WTC11 (cell line): ENCODE measurements around the gene KRTAP21-1.

Experiments used
- ESRRA ChIP-seq: sonication (generic); formaldehyde crosslinking; IDR thresholded peaks from 2 replicates; pipeline ENCODE4 v1.8.1; 2022; ENCODE audit warnings: mild to moderate bottlenecking, missing genetic modification reagents, borderline replicate concordance
- PRRX2 ChIP-seq: fragments of 250-450 bp; sonication (Bioruptor Pico); IDR thresholded peaks from 2 replicates; pipeline ENCODE4 v1.8.0; 2021; ENCODE audit warnings: mild to moderate bottlenecking
- ZBTB21 ChIP-seq: sonication (generic); formaldehyde crosslinking; IDR thresholded peaks from 2 replicates; pipeline ENCODE4 v1.8.1; 2023; ENCODE audit warnings: mild to moderate bottlenecking, missing genetic modification reagents, borderline replicate concordance
- TF ChIP-seq, protein P1 (sequence below): sonication (generic); formaldehyde crosslinking; IDR thresholded peaks from 2 replicates; pipeline ENCODE4 v1.8.1; 2023; ENCODE audit warnings: mild to moderate bottlenecking, moderate library complexity, missing genetic modification reagents
- TF ChIP-seq, protein P2 (sequence below): sonication (generic); formaldehyde crosslinking; IDR thresholded peaks from 2 replicates; pipeline ENCODE4 v1.8.0; 2022; ENCODE audit warnings: missing genetic modification reagents
- TF ChIP-seq, protein P3 (sequence below): fragments of 200-600 bp; IDR thresholded peaks from 2 replicates; pipeline ENCODE4 v1.8.0; 2022; ENCODE audit warnings: antibody characterized with exemption
- TF ChIP-seq, protein P4 (sequence below): sonication (generic); formaldehyde crosslinking; IDR thresholded peaks from 2 replicates; pipeline ENCODE4 v1.8.0; 2022; ENCODE audit warnings: mild to moderate bottlenecking, missing genetic modification reagents
- TF ChIP-seq, protein P5 (sequence below): sonication (generic); formaldehyde crosslinking; conservative IDR thresholded peaks from 2 replicates; pipeline ENCODE4 v1.8.1; 2022; ENCODE audit warnings: mild to moderate bottlenecking, missing genetic modification reagents

DNA sequence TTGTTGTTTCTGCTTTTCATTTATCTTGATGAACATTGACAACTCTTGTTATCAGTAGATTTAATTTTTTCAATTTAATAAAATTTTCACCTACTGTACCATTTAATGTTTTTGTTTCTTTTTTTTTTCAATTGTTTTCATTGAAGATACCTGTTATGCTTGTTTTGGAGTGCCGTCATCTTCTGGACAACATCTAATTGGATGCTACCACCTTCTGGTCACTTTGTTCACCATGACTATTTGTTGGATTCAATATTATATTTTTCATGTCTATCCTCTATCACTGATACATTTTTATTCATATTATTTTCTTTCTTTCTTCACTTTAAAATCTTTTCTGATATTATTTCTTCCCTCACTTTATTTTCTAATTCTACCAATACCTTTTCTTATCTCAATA lies 22.2 kb downstream of the KRTAP21-1 start:
- TF ChIP-seq PRRX2 (CRISPR knock-in tag) (no peak), ESRRA (CRISPR knock-in tag) (no peak), ZBTB21 (no peak)
- TF ChIP-seq, protein P1, sequence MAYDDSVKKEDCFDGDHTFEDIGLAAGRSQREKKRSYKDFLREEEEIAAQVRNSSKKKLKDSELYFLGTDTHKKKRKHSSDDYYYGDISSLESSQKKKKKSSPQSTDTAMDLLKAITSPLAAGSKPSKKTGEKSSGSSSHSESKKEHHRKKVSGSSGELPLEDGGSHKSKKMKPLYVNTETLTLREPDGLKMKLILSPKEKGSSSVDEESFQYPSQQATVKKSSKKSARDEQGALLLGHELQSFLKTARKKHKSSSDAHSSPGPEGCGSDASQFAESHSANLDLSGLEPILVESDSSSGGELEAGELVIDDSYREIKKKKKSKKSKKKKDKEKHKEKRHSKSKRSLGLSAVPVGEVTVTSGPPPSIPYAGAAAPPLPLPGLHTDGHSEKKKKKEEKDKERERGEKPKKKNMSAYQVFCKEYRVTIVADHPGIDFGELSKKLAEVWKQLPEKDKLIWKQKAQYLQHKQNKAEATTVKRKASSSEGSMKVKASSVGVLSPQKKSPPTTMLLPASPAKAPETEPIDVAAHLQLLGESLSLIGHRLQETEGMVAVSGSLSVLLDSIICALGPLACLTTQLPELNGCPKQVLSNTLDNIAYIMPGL (CRISPR knock-in tag), result no peak
- TF ChIP-seq, protein P2, sequence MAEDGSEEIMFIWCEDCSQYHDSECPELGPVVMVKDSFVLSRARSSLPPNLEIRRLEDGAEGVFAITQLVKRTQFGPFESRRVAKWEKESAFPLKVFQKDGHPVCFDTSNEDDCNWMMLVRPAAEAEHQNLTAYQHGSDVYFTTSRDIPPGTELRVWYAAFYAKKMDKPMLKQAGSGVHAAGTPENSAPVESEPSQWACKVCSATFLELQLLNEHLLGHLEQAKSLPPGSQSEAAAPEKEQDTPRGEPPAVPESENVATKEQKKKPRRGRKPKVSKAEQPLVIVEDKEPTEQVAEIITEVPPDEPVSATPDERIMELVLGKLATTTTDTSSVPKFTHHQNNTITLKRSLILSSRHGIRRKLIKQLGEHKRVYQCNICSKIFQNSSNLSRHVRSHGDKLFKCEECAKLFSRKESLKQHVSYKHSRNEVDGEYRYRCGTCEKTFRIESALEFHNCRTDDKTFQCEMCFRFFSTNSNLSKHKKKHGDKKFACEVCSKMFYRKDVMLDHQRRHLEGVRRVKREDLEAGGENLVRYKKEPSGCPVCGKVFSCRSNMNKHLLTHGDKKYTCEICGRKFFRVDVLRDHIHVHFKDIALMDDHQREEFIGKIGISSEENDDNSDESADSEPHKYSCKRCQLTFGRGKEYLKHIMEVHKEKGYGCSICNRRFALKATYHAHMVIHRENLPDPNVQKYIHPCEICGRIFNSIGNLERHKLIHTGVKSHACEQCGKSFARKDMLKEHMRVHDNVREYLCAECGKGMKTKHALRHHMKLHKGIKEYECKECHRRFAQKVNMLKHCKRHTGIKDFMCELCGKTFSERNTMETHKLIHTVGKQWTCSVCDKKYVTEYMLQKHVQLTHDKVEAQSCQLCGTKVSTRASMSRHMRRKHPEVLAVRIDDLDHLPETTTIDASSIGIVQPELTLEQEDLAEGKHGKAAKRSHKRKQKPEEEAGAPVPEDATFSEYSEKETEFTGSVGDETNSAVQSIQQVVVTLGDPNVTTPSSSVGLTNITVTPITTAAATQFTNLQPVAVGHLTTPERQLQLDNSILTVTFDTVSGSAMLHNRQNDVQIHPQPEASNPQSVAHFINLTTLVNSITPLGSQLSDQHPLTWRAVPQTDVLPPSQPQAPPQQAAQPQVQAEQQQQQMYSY (CRISPR knock-in tag), result no peak
- TF ChIP-seq, protein P3, sequence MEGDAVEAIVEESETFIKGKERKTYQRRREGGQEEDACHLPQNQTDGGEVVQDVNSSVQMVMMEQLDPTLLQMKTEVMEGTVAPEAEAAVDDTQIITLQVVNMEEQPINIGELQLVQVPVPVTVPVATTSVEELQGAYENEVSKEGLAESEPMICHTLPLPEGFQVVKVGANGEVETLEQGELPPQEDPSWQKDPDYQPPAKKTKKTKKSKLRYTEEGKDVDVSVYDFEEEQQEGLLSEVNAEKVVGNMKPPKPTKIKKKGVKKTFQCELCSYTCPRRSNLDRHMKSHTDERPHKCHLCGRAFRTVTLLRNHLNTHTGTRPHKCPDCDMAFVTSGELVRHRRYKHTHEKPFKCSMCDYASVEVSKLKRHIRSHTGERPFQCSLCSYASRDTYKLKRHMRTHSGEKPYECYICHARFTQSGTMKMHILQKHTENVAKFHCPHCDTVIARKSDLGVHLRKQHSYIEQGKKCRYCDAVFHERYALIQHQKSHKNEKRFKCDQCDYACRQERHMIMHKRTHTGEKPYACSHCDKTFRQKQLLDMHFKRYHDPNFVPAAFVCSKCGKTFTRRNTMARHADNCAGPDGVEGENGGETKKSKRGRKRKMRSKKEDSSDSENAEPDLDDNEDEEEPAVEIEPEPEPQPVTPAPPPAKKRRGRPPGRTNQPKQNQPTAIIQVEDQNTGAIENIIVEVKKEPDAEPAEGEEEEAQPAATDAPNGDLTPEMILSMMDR, result no peak
- TF ChIP-seq, protein P4, sequence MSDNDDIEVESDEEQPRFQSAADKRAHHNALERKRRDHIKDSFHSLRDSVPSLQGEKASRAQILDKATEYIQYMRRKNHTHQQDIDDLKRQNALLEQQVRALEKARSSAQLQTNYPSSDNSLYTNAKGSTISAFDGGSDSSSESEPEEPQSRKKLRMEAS (CRISPR knock-in tag), result no peak
- TF ChIP-seq, protein P5, sequence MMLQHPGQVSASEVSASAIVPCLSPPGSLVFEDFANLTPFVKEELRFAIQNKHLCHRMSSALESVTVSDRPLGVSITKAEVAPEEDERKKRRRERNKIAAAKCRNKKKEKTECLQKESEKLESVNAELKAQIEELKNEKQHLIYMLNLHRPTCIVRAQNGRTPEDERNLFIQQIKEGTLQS (CRISPR knock-in tag), result no peak
